HFF-Myc (cell line): Measurements from ENCODE around the gene MTURN.

Experiments
- DNase-seq: peaks from one replicate; pipeline ENCODE4 v3.0.0-alpha.2; 2011; ENCODE audit warnings: low read depth; ENCODE audit errors: extremely low read depth
- H3K4me3 ChIP-seq: replicated peaks from 2 replicates; pipeline ENCODE4 v1.5.1; 2011; ENCODE audit warnings: low read depth, mild to moderate bottlenecking, control low read depth, low read length
- TF ChIP-seq, protein P1 (sequence below): IDR thresholded peaks from 2 replicates; pipeline ENCODE4 v1.5.1; 2012; ENCODE audit warnings: mild to moderate bottlenecking, low read depth, low read length, control low read depth; ENCODE audit errors: missing control alignments

Gene MTURN

DNA sequence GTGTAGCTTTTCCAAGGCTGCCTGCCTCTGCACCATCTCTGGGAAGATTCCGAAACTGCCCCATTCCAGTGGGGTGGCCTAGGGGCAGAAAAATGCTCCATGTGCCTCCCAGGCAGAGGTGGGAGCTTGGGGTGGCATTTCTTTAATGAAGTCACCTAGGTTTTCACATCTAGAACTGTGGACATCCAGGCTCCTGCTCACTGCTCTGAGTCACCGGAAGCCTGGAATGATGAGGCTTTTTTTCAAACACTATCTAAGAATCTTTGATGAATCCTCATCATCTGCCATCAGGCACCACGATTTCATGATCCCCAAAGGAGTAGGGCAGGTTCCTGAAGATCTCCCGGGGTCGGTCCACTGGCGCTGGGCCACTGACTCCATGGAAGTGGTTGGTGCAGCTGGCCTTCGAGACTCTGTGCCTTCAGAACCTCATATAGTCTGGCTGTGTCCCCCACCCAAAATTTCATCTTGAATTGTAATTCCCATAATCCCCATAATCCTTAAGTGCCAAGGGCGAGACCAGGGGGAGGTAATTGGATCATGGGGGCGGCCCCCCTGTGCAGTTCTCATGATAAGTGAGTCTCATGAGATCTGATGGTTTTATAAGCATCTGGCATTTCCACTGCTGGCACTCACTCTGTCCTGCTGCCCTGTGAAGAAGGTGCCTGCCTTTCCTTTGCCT, 37.1 kb downstream of the MTURN start:
- H3K4me3 ChIP-seq: no peak overlapping the region
- TF ChIP-seq, protein P1, sequence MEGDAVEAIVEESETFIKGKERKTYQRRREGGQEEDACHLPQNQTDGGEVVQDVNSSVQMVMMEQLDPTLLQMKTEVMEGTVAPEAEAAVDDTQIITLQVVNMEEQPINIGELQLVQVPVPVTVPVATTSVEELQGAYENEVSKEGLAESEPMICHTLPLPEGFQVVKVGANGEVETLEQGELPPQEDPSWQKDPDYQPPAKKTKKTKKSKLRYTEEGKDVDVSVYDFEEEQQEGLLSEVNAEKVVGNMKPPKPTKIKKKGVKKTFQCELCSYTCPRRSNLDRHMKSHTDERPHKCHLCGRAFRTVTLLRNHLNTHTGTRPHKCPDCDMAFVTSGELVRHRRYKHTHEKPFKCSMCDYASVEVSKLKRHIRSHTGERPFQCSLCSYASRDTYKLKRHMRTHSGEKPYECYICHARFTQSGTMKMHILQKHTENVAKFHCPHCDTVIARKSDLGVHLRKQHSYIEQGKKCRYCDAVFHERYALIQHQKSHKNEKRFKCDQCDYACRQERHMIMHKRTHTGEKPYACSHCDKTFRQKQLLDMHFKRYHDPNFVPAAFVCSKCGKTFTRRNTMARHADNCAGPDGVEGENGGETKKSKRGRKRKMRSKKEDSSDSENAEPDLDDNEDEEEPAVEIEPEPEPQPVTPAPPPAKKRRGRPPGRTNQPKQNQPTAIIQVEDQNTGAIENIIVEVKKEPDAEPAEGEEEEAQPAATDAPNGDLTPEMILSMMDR: no peak
- DNase-seq: no peak

DNA sequence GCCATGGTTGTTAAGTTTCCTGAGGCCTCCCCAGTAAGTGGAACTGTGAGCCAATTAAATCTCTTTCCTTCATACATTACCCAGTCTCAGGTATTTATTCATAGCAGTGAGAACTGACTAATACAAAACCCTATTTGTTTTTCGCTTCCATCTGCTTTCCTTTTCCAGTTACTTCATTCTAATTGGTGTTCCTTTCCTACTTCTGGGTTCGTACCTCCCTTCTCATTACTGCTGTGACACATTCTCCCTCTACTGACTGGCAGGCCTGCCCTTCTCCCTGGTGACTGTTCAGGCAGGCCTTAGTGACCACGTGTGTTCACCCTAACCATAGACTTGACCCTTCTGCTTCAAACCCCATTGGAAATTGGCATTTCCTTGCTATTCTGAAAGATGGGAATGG, 37.7 kb downstream of the MTURN start:
- DNase-seq: no peak
- TF ChIP-seq, protein P1: no peak
- H3K4me3 ChIP-seq: no peak overlapping the region

DNA sequence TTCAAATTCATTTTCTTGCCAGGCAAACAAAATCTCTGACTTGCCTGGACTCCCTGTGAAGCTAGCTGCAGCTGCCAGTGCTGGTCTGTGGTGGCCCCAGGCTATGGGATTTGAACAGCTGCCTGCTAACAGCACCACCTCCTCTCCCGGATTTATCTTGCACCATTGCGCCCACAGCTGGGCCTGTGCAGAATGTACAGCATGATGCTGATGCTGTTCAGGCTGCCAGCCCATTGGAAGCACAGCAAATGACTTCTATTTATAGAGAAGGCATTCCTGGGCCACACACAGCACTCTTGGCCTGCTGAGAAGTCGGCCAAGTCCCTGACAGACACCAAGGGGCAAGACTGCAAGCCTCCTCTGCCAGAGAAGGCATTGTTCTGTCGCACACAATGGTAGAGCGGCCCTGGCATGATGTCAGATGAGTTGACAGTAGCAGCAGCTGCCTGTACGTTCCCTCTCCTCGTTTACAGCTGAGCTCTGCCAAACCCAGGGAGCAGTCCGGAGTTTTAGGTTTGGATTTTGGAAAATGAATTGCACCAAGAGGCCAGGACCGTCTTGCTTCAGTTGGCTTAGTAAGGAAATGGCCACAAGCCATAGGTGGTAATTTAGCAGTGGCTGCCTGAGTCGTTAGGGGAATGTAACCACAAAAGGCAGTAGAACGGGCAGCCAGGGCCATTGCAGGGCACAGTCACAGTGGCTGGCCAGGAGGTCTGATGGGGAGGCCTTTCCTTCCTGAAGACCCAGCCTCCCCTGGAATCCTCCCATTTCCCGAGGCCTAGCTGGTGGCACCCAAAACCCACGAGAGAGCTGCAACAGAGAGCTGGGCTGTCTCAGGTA, 38.5 kb downstream of the MTURN start:
- H3K4me3 ChIP-seq: no peak overlapping the region
- peak; percentile 84 for DNase-seq

DNA sequence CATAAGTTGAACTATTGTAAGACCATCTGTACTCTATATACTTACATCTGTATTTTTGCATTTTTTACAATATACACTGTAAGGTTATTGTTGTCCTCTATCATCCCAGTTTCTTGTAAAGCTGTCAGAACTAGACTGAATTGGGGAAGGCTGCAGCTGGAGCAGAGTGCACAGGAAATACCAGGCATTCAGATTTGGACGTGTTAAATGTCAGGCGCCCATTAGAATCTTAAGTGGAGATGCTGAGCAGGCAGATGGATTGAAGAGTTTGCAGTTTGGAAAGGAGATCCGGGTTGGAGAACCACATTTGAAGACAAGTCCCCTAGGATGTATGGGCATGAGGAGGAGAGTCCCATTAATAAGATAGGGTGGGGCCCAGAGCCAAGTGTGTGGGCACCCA, 40.4 kb downstream of the MTURN start:
- no peak for DNase-seq
- TF ChIP-seq, protein P1: no peak
- H3K4me3 ChIP-seq: no peak overlapping the region

More for the DNA sequence above, 38.5 kb downstream of the MTURN start:
- TF ChIP-seq, protein P1: peak; percentile 37

DNA sequence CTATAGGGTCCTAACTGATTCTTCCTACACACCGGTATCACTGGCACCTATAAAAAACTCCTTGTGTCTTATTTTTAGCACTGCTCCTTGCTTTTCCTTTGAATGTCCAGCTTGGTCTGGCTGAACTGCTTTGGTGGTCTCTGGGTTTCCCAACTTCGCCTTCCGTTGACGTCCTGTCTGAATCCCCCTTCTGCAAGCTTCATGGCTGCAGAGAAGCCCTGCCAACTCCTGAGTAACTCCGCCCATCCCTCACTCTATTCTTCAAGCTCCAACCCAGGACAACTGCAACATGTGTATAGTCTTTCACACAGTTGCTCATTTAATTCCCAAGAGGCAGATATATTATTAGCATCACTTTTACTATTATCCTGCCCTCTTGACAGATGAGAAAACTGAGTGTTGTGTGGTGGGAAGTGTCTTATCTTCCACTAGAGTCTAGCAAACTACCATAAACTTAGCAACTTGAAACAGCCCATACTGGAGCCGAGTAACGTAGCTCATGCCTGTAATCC, 40.9 kb downstream of the MTURN start:
- no peak for DNase-seq
- no peak overlapping the region for H3K4me3 ChIP-seq
- TF ChIP-seq, protein P1: no peak

DNA sequence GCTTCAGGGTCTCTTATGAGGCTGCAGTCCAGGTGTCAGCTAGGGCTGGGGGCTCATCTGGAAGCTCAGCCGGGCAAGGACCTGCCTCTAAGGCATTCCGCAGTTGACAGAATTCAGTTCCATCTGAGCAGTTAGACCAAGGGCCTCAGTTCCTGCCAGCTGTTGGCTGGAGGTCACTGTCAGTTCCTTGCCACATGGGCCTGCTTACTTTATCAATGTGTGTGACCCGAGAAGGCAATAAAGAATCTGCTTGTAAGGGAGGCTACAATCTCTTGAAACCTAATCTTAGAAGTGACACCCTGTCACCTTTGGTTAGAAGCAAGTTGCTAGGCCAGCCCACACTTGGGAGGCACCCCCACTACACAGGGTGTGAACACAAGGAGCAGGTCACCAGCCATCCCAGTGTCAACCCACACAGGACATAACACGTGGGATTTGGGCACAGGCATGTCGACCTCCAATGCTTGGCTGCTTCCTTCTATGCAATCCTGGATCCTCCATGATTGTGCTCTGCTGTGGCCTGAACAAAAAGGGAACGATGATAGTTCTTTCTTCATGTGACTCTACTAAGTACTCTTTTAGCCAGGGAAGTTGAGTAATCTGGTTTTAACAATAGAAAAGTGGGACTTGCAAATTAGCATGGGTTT, 41.8 kb downstream of the MTURN start:
- TF ChIP-seq, protein P1: no peak
- H3K4me3 ChIP-seq: no peak overlapping the region
- no peak for DNase-seq
